Measurements from ENCODE around the gene KARS1.

Gene KARS1

DNA sequence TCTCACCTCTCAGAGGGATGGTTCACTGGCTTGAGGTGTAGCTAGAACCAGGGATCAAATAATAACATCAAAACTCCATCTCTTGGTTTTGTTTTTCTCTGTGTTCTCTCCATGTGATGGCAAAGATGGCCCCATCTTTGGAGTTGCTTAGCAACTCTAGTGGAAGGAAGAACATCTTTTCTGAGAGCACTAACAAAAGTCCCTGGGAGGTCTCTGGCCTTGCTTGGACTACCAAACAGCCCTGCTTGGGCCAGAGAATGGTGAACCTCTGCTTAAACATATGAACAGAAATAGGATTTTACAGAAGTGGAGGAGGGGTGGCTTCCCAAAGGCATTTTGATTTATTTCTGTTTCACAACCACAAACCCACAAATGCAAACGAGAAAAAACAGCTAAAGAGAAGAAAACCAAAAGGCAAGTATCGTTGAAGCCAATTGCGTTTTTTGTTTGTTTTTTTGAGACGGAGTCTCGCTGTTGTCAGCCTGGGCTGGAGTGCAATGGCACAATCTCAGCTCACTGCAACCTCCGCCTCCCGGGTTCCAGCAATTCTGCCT, 68.1 kb downstream of the KARS1 start:
- no peak for DNase-seq (ENCODE audit: low read depth)

DNA sequence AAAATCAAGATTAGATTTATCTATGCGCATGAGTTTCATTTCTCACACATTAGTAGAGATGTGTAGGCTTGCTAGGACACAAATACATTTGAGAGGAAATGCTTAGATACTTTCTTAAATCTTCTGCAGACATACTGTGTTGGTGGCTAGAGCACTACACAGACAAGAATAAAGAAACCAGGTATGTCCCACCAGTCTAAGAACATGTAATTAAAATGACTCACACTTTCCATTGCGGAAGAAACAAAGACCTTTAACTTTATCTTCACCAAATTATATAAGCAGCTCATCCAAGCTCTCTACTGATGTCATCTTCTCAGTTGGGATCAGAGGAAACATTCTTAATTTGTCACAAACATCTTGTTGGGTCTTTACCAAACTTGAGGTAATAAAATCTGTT, 68.7 kb downstream of the KARS1 start:
- no peak for DNase-seq (ENCODE audit: low read depth)

DNA sequence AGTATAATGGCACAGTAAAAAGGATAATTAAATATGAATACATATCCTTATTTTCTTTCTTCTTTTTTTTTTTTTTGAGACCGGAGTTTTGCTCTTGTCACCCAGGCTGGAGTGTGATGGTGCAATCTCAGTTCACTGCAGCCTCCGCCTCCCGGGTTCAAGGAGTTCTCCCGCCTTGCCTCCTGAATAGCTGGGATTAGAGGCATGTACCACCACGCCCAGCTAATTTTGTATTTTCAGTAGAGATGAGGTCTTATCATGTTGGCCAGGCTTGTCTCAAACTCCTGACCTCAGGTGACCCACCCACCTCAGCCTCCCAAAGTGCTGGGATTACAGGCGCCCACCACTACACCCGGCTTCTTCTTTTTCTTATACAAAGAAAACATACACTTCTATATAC, 69.3 kb downstream of the KARS1 start:
- DNase-seq (ENCODE audit: low read depth) = no peak
